Colonic mucosa (tissue), 4 donors: ENCODE measurements around the gene DHRSX. TPM values are rescaled to one million over a fixed set of nuclear protein-coding genes. Genes with fewer than 3 reads are reported as not detected.

Source experiments
- DNase-seq: peaks from one replicate; pipeline ENCODE4 v3.0.0-alpha.2; 2020
- H3K27ac ChIP-seq: fragments of 200-600 bp; one replicate; pipeline ENCODE4 v1.8.0; 2021
- H3K27me3 ChIP-seq: fragments of 200-600 bp; one replicate; pipeline ENCODE4 v1.8.0; 2021
- H3K36me3 ChIP-seq: fragments of 200-600 bp; one replicate; pipeline ENCODE4 v1.8.0; 2021
- H3K4me1 ChIP-seq: fragments of 200-600 bp; one replicate; pipeline ENCODE4 v1.8.0; 2021; ENCODE audit warnings: mild to moderate bottlenecking
- H3K4me3 ChIP-seq: fragments of 200-600 bp; one replicate; pipeline ENCODE4 v1.8.0; 2021
- H3K9ac ChIP-seq, 2 donors: one replicate each; pipeline ENCODE4 v1.7.0; 2013; ENCODE audit warnings: control low read depth in 2 of 2, low read depth in 2 of 2, low read length in 2 of 2
- H3K9me3 ChIP-seq: fragments of 200-600 bp; one replicate; pipeline ENCODE4 v1.8.0; 2021
- CTCF ChIP-seq: fragments of 200-600 bp; IDR thresholded peaks from one replicate; pipeline ENCODE4 v1.8.0; 2022; ENCODE audit warnings: antibody characterized with exemption, mild to moderate bottlenecking
- intact Hi-C: fragments of 100-400 bp; cut with DNase I; formaldehyde crosslinking; loops from one replicate; pipeline ENCODE4 v1.14.1; 2022
- total RNA-seq, 2 donors: library from RNA; stranded (reverse); fragmentation: NEBNext Ultra II Directional in 1 of 2; extraction: Animal tissue kit (Norgen Biotek cat#: 25700) in 1 of 2; gene quantifications; one replicate each; pipeline ENCODE4 v1.2.1, GENCODE V29; 2021
- donor health status: healthy.
- donor health status: DM: no; HTN: no; CAD: no.
- donor health status: DM: no; HTN: no; CAD: no.

Gene DHRSX
- total RNA-seq, 2 donors from 2014 or later = 28.6 to 43.3 TPM

- no peak for TF ChIP-seq CTCF
- no peaks in the 10 kb centered on the region for H3K4me1 ChIP-seq
- no peaks in the 10 kb centered on the region for H3K27me3 ChIP-seq
- H3K9me3 ChIP-seq = no peaks in the 10 kb centered on the region
- no peaks in the 10 kb centered on the region for H3K36me3 ChIP-seq
- H3K4me3 ChIP-seq = no peak overlapping the region
- H3K27ac ChIP-seq = no peak overlapping the region
- H3K9ac ChIP-seq = no peak overlapping the region
- DNase-seq = no peak
- intact Hi-C loops = no loop called here
Observed at GRCh38 chrX:2418000-2418399, 82.8 kb downstream of the DHRSX start.

- intact Hi-C loops = no loop called here
- no peak for DNase-seq
- no peak for TF ChIP-seq CTCF
Observed at GRCh38 chrX:2416851-2417604, 83.7 kb downstream of the DHRSX start.

GRCh38 chrX:2414384-2414783 is 86.4 kb downstream of the DHRSX start:
- Histone ChIP-seq H3K9me3 (no peaks in the 10 kb centered on the region), H3K9ac (no peak overlapping the region), H3K36me3 (no peaks in the 10 kb centered on the region), H3K27me3 (no peaks in the 10 kb centered on the region), H3K27ac (no peak overlapping the region), H3K4me3 (no peak overlapping the region), H3K4me1 (no peaks in the 10 kb centered on the region)
- intact Hi-C loops = loop anchor here (5.0 kb wide), 1 partner anchor 88 kb away; the partner anchor contains the start of genes DHRSX and ZBED1
- TF ChIP-seq CTCF = no peak
- DNase-seq = no peak

More at GRCh38 chrX:2416851-2417604, 83.7 kb downstream of the DHRSX start:
- H3K27ac ChIP-seq = no peak overlapping the region
- H3K4me1 ChIP-seq = no peaks in the 10 kb centered on the region
- no peaks in the 10 kb centered on the region for H3K9me3 ChIP-seq
- no peaks in the 10 kb centered on the region for H3K27me3 ChIP-seq
- H3K36me3 ChIP-seq = no peaks in the 10 kb centered on the region
- no peak overlapping the region for H3K4me3 ChIP-seq
- H3K9ac ChIP-seq = no peak overlapping the region

GRCh38 chrX:2413969-2414368 is 86.8 kb downstream of the DHRSX start:
- Histone ChIP-seq H3K9me3 (no peaks in the 10 kb centered on the region), H3K36me3 (no peaks in the 10 kb centered on the region), H3K27ac (no peak overlapping the region), H3K9ac (no peak overlapping the region), H3K4me3 (no peak overlapping the region), H3K4me1 (no peaks in the 10 kb centered on the region), H3K27me3 (no peaks in the 10 kb centered on the region)
- intact Hi-C loops = loop anchor here (5.0 kb wide), 1 partner anchor 88 kb away; the partner anchor contains the start of genes DHRSX and ZBED1
- TF ChIP-seq CTCF = no peak
- DNase-seq = no peak

- Histone ChIP-seq H3K9me3 (no peaks in the 10 kb centered on the region), H3K4me1 (no peaks in the 10 kb centered on the region), H3K27ac (no peak overlapping the region), H3K4me3 (no peak overlapping the region), H3K9ac (no peak overlapping the region), H3K27me3 (no peaks in the 10 kb centered on the region), H3K36me3 (no peaks in the 10 kb centered on the region)
- no peak for TF ChIP-seq CTCF
- no peak for DNase-seq
- intact Hi-C loops = loop anchor here (5.0 kb wide), 1 partner anchor 90 kb away; the partner anchor contains the start of genes DHRSX and ZBED1
Observed at GRCh38 chrX:2412131-2412530, 88.6 kb downstream of the DHRSX start.
